ENCODE results near the gene CAMTA1. TPM values are rescaled to one million over a fixed set of nuclear protein-coding genes. Genes with fewer than 3 reads are reported as not detected.
"Not testable (repeated sequence)": the region's sequence is repeated elsewhere in the genome, so short reads cannot be mapped to it uniquely, and the experiment has no call there.

Gene CAMTA1
- total RNA-seq, 1 donor from 2014 or later, result 77.6 TPM

DNA sequence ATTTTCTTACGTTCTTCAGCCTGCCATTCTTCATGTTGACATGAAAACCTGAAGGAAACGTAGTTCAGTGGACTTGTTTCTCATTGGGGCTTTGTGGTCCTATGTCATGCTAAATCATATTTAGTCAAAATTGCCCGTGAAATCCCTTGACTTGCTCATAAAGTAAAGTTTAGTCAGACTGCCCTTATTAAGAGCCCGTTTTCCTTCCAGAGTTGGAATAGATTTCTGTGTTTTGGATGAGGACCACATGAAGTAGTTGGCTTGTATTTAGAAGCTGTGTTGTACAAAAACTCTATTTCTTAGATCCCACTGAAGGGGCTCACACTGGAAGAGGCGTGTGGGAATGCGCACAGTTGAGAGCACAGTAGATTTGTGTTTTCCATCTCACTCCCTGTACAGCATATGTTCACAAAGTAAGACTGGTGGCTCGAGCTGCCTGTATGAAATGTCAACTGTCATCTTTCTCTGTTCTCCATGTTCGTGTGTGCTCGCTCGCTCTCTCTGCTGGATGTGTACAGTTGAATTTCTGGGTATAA lies 42.4 kb downstream of the CAMTA1 start:
- Histone ChIP-seq H3K27ac (ENCODE audit: low read depth, low read length) (no peak overlapping the region), H3K36me3 (ENCODE audit: insufficient read depth, low read length) (peaks cover 3% of the 10 kb centered on the region), H3K4me1 (ENCODE audit: insufficient read depth, low read length) (no peaks in the 10 kb centered on the region), H4K20me1 (ENCODE audit: insufficient read depth, low read length) (peaks cover 21% of the 10 kb centered on the region), H3K79me2 (ENCODE audit: insufficient read depth, low read length) (no peaks in the 10 kb centered on the region), H3K4me2 (ENCODE audit: low read length) (no peak overlapping the region), H3K9ac (ENCODE audit: low read length) (no peak overlapping the region), H3K9me3 (ENCODE audit: insufficient read depth, low read depth, low read length) (no peaks in the 10 kb centered on the region), H3K27me3 (ENCODE audit: insufficient read depth, low read length) (no peaks in the 10 kb centered on the region), H2AFZ (ENCODE audit: low read depth, low read length) (no peak overlapping the region), H3K4me3 (ENCODE audit: insufficient read depth, low read depth, low read length) (no peak overlapping the region)
- TF ChIP-seq, protein P1, sequence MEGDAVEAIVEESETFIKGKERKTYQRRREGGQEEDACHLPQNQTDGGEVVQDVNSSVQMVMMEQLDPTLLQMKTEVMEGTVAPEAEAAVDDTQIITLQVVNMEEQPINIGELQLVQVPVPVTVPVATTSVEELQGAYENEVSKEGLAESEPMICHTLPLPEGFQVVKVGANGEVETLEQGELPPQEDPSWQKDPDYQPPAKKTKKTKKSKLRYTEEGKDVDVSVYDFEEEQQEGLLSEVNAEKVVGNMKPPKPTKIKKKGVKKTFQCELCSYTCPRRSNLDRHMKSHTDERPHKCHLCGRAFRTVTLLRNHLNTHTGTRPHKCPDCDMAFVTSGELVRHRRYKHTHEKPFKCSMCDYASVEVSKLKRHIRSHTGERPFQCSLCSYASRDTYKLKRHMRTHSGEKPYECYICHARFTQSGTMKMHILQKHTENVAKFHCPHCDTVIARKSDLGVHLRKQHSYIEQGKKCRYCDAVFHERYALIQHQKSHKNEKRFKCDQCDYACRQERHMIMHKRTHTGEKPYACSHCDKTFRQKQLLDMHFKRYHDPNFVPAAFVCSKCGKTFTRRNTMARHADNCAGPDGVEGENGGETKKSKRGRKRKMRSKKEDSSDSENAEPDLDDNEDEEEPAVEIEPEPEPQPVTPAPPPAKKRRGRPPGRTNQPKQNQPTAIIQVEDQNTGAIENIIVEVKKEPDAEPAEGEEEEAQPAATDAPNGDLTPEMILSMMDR (IDR thresholded peaks at IDR 0.05; ENCODE audit: insufficient read depth, low read depth, low read length), result no peak
- no peak for TF ChIP-seq EZH2 (IDR thresholded peaks at IDR 0.05; ENCODE audit: insufficient read depth, low read length)
- peaks cover 4% of the 10 kb centered on the region for H3K36me3 Mint-ChIP-seq (ENCODE audit: low read depth, unreplicated experiment)
- H3K4me1 Mint-ChIP-seq (ENCODE audit: low read depth, unreplicated experiment), result peaks cover 5% of the 10 kb centered on the region
- H3K27ac Mint-ChIP-seq (ENCODE audit: unreplicated experiment), result no peak overlapping the region
- FAIRE-seq (no peak), DNase-seq (ENCODE audit: low read depth) (no peak)
- no peaks in the 10 kb centered on the region for H3K27me3 Mint-ChIP-seq (ENCODE audit: low read depth, unreplicated experiment)
- no peaks in the 10 kb centered on the region for H3K9me3 Mint-ChIP-seq (ENCODE audit: unreplicated experiment)
- no peak overlapping the region for H3K4me3 Mint-ChIP-seq (ENCODE audit: unreplicated experiment)

DNA sequence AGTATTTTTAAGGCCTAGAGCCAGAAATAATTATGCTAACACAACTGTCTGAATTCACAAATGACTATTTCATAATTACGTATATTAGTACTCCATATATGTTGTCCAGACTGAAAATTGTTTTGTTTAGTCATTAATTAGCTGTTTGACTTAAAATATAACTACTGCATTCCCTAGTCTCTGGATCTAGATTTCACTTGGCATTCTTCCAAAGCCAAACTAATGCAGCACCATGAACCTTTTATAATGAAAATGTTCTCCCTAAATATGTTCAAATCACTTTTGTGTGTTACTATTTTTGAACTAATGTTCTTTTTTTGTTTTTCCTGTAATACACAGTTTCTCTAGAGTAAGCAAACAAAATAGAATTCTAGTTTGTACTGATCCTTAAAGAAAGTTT lies 46.1 kb downstream of the CAMTA1 start:
- Histone ChIP-seq H4K20me1 (ENCODE audit: insufficient read depth, low read length) (peaks cover 31% of the 10 kb centered on the region), H3K4me1 (ENCODE audit: insufficient read depth, low read length) (no peaks in the 10 kb centered on the region), H3K9ac (ENCODE audit: low read length) (no peak overlapping the region), H3K4me3 (ENCODE audit: insufficient read depth, low read depth, low read length) (no peak overlapping the region), H3K4me2 (ENCODE audit: low read length) (no peak overlapping the region), H2AFZ (ENCODE audit: low read depth, low read length) (no peak overlapping the region), H3K36me3 (ENCODE audit: insufficient read depth, low read length) (peaks cover 3% of the 10 kb centered on the region), H3K27ac (ENCODE audit: low read depth, low read length) (no peak overlapping the region), H3K9me3 (ENCODE audit: insufficient read depth, low read depth, low read length) (no peaks in the 10 kb centered on the region), H3K79me2 (ENCODE audit: insufficient read depth, low read length) (peaks cover 17% of the 10 kb centered on the region), H3K27me3 (ENCODE audit: insufficient read depth, low read length) (no peaks in the 10 kb centered on the region)
- DNase-seq (ENCODE audit: low read depth), result no peak
- H3K4me3 Mint-ChIP-seq (ENCODE audit: unreplicated experiment), result no peak overlapping the region
- H3K9me3 Mint-ChIP-seq (ENCODE audit: unreplicated experiment), result no peaks in the 10 kb centered on the region
- H3K4me1 Mint-ChIP-seq (ENCODE audit: low read depth, unreplicated experiment), result peaks cover 3% of the 10 kb centered on the region
- H3K27ac Mint-ChIP-seq (ENCODE audit: unreplicated experiment), result no peak overlapping the region
- H3K36me3 Mint-ChIP-seq (ENCODE audit: low read depth, unreplicated experiment), result peaks cover 3% of the 10 kb centered on the region
- no peak for FAIRE-seq
- no peaks in the 10 kb centered on the region for H3K27me3 Mint-ChIP-seq (ENCODE audit: low read depth, unreplicated experiment)
- no peak for TF ChIP-seq EZH2 (IDR thresholded peaks at IDR 0.05; ENCODE audit: insufficient read depth, low read length)
- TF ChIP-seq, protein P1 (IDR thresholded peaks at IDR 0.05; ENCODE audit: insufficient read depth, low read depth, low read length), result no peak

DNA sequence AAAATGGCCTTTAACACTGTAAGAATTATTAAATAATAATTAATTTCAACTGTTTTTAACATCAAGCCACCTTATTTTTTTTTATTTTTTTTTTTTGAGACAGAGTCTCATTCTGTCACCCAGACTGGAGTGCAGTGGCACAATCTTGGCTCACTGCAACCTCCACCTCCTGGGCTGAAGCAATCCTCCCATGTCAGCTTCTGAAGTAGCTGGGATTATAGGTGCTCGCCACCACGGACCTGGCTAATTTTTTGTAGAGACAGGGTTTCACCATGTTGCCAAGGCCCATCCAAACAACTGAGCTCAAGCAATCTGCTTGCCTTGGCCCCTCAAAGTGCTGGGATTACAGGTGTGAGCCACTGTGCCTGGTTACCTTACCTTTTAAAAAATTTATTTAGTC lies 46.8 kb downstream of the CAMTA1 start:
- H3K27ac Mint-ChIP-seq (ENCODE audit: unreplicated experiment); H2AFZ ChIP-seq (ENCODE audit: low read depth, low read length); H3K36me3 ChIP-seq (ENCODE audit: insufficient read depth, low read length); H3K9ac ChIP-seq (ENCODE audit: low read length); H3K36me3 Mint-ChIP-seq (ENCODE audit: low read depth, unreplicated experiment); H3K27ac ChIP-seq (ENCODE audit: low read depth, low read length); H3K4me3 Mint-ChIP-seq (ENCODE audit: unreplicated experiment); H3K9me3 Mint-ChIP-seq (ENCODE audit: unreplicated experiment); DNase-seq (ENCODE audit: low read depth); H3K4me1 Mint-ChIP-seq (ENCODE audit: low read depth, unreplicated experiment); H3K4me2 ChIP-seq (ENCODE audit: low read length); H3K9me3 ChIP-seq (ENCODE audit: insufficient read depth, low read depth, low read length); H3K4me1 ChIP-seq (ENCODE audit: insufficient read depth, low read length); H3K27me3 ChIP-seq (ENCODE audit: insufficient read depth, low read length); H3K4me3 ChIP-seq (ENCODE audit: insufficient read depth, low read depth, low read length); FAIRE-seq; H3K27me3 Mint-ChIP-seq (ENCODE audit: low read depth, unreplicated experiment): not testable (repeated sequence)
- Histone ChIP-seq H4K20me1 (ENCODE audit: insufficient read depth, low read length) (peaks cover 33% of the 10 kb centered on the region), H3K79me2 (ENCODE audit: insufficient read depth, low read length) (peaks cover 20% of the 10 kb centered on the region)

Measured in astrocyte (in vitro differentiated cells and primary cell).